Thoracic aorta (tissue), 2 donors: ENCODE measurements around the gene RFX7. TPM values are rescaled to one million over a fixed set of nuclear protein-coding genes. Genes with fewer than 3 reads are reported as not detected.

Experiments
- ATAC-seq: fragments of 150-250 bp; one replicate; pipeline ENCODE4 v1.8.0; 2017; ENCODE audit warnings: low read depth; ENCODE audit not compliant: insufficient number of reproducible peaks, low FRiP score
- DNase-seq: peaks from one replicate; pipeline ENCODE4 v3.0.0-alpha.2; 2020; ENCODE audit warnings: low spot score
- H3K27ac ChIP-seq, 2 donors: fragments of 200-600 bp; sonication (generic); 1 replicate in 1 of 2; 2 replicates in 1 of 2; pipeline ENCODE4 v1.5.1; 2016; ENCODE audit warnings: mild to moderate bottlenecking in 2 of 2, moderate library complexity in 2 of 2
- H3K27me3 ChIP-seq: fragments of 200-600 bp; sonication (generic); replicated peaks from 2 replicates; pipeline ENCODE4 v1.6.0; 2016; ENCODE audit warnings: mild to moderate bottlenecking; ENCODE audit not compliant: insufficient read depth
- H3K36me3 ChIP-seq: fragments of 200-600 bp; sonication (generic); one replicate; pipeline ENCODE4 v1.5.1; 2016
- H3K4me1 ChIP-seq, 2 donors: fragments of 200-600 bp; sonication (generic); 1 replicate in 1 of 2; 2 replicates in 1 of 2; pipeline versions ENCODE4 v1.5.1 to v1.6.0; 2016; ENCODE audit warnings: low read depth in 2 of 2, mild to moderate bottlenecking in 1 of 2; ENCODE audit not compliant: control insufficient read depth in 1 of 2
- H3K4me3 ChIP-seq: fragments of 200-600 bp; sonication (generic); 2 replicates; pipeline ENCODE4 v1.5.1; 2016; ENCODE audit warnings: mild to moderate bottlenecking
- H3K9me3 ChIP-seq: fragments of 200-600 bp; sonication (generic); 2 replicates; pipeline ENCODE4 v1.5.1; 2016
- total RNA-seq, 2 donors: library from RNA; depleted of rRNA; stranded (reverse); fragments of >200 nt; gene quantifications; one replicate each; pipeline versions ENCODE4 v1.1.0 to v1.2.3, GENCODE V29; 2016
- TF ChIP-seq, protein P1 (sequence below): fragments of 200-600 bp; sonication (generic); IDR thresholded peaks from one replicate; pipeline ENCODE4 v1.5.1; 2019; ENCODE audit warnings: antibody characterized with exemption

The RFX7 gene
- total RNA-seq, 2 donors from 2014 or later: 7.0 to 8.0 TPM

DNA sequence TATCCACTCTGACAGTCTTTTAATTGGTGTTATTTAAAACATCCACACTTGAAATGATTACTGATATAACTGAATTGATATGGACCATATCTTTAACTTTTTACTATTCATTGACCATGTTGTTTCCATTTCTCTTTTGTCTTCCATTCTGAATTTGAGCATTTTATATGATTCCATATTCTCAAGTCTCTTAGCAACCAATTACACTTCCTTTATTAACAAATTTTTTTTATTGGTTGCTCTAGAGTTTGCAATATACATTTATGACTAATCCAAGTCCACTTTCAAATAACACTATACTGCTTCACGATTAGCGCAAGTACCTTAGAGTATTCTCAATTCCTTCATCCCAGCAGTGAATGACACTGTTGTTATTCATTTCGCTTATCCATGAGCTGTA, 16.4 kb downstream of the RFX7 start:
- TF ChIP-seq, protein P1, sequence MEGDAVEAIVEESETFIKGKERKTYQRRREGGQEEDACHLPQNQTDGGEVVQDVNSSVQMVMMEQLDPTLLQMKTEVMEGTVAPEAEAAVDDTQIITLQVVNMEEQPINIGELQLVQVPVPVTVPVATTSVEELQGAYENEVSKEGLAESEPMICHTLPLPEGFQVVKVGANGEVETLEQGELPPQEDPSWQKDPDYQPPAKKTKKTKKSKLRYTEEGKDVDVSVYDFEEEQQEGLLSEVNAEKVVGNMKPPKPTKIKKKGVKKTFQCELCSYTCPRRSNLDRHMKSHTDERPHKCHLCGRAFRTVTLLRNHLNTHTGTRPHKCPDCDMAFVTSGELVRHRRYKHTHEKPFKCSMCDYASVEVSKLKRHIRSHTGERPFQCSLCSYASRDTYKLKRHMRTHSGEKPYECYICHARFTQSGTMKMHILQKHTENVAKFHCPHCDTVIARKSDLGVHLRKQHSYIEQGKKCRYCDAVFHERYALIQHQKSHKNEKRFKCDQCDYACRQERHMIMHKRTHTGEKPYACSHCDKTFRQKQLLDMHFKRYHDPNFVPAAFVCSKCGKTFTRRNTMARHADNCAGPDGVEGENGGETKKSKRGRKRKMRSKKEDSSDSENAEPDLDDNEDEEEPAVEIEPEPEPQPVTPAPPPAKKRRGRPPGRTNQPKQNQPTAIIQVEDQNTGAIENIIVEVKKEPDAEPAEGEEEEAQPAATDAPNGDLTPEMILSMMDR: no peak
- no peaks in the 10 kb centered on the region for H3K27me3 ChIP-seq
- H3K27ac ChIP-seq: no peak overlapping the region
- no peak for ATAC-seq
- H3K4me1 ChIP-seq: no peaks in the 10 kb centered on the region
- H3K9me3 ChIP-seq: peaks cover 16% of the 10 kb centered on the region
- no peak for DNase-seq
- peaks cover 8% of the 10 kb centered on the region for H3K36me3 ChIP-seq
- H3K4me3 ChIP-seq: no peak overlapping the region

DNA sequence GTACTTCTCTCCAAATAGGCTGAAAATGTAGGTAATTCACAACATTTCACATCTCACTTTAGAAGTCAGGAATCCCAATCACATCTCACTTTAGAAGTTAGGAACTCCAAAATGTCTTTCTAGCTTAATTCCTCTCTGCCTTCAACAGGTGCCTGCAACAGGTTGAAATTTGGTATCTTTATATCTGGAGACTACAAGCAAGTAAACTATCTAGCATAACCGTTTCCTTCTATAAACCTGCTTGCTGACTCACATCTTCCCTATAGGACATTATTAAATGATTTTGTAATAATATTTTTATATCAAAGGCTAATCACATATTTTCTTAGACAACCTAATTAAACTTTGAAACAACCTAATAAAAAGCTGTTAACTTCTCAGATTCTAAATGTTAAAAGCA, 18.2 kb downstream of the RFX7 start:
- no peak for ATAC-seq

DNA sequence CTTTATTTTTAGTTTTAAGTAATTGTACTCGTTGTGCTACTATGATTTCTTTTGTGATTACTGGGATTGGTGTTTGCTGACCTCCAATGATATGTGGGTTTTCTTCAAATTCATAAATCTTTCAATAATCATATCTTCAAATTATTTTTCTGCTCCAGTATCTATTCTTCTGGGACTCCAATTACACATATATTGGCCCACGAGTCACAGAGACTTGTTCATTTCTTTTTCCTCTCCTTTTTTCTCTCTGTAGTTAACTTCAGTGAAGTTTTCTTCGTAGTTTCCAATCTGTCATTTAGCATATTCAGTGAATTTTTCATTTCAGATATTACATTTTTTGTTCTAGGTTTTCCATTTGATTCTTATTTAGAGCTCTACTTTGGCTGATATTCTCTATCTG, 21.4 kb downstream of the RFX7 start:
- no peaks in the 10 kb centered on the region for H3K9me3 ChIP-seq
- H3K27ac ChIP-seq: no peak overlapping the region
- TF ChIP-seq, protein P1: no peak
- no peaks in the 10 kb centered on the region for H3K27me3 ChIP-seq
- no peak for DNase-seq
- H3K4me1 ChIP-seq: no peaks in the 10 kb centered on the region
- no peak for ATAC-seq
- no peaks in the 10 kb centered on the region for H3K36me3 ChIP-seq
- no peak overlapping the region for H3K4me3 ChIP-seq

More for the DNA sequence above, 18.2 kb downstream of the RFX7 start:
- Histone ChIP-seq H3K27ac (no peak overlapping the region), H3K36me3 (peaks cover 3% of the 10 kb centered on the region), H3K4me1 (no peaks in the 10 kb centered on the region), H3K27me3 (no peaks in the 10 kb centered on the region), H3K9me3 (peaks cover 7% of the 10 kb centered on the region), H3K4me3 (no peak overlapping the region)
- no peak for DNase-seq
- TF ChIP-seq, protein P1: no peak

GRCh38 chr15:56217341-56217740, 26.3 kb downstream of the RFX7 start:
- DNase-seq (no peak), ATAC-seq (no peak)
- H3K9me3 ChIP-seq: no peaks in the 10 kb centered on the region
- TF ChIP-seq, protein P1: no peak
- H3K27ac ChIP-seq: no peak overlapping the region
- H3K36me3 ChIP-seq: no peaks in the 10 kb centered on the region
- H3K4me1 ChIP-seq: no peaks in the 10 kb centered on the region
- no peaks in the 10 kb centered on the region for H3K27me3 ChIP-seq
- H3K4me3 ChIP-seq: no peak overlapping the region

DNA sequence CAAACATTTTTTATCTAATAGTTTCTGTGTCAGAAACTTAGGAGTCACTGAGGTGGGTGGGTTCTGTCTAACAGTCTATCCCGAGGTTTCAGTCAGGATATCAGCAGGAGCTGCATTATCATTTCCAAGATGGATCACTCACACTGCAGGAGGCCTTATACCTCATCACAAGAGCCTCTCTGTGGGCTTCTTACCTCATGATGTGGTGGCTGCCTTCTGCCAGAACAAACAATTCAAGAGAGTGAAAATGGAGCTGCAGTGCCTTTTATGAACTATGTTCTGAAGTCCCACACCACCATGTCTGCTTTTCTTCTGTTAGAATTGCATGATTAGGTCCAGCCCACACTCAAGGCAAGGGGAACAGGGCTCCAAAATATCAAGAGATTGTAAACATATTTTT, 27.9 kb downstream of the RFX7 start:
- ATAC-seq (no peak), DNase-seq (no peak)
- no peak overlapping the region for H3K4me3 ChIP-seq
- H3K27ac ChIP-seq: no peak overlapping the region
- H3K9me3 ChIP-seq: peaks cover 4% of the 10 kb centered on the region
- H3K4me1 ChIP-seq: no peaks in the 10 kb centered on the region
- H3K36me3 ChIP-seq: peaks cover 5% of the 10 kb centered on the region
- TF ChIP-seq, protein P1: no peak
- no peaks in the 10 kb centered on the region for H3K27me3 ChIP-seq
